ENCODE data around the gene HSPB7.
"Not testable (repeated sequence)": the region's sequence is repeated elsewhere in the genome, so short reads cannot be mapped to it uniquely, and the experiment has no call there.

Gene HSPB7

DNA sequence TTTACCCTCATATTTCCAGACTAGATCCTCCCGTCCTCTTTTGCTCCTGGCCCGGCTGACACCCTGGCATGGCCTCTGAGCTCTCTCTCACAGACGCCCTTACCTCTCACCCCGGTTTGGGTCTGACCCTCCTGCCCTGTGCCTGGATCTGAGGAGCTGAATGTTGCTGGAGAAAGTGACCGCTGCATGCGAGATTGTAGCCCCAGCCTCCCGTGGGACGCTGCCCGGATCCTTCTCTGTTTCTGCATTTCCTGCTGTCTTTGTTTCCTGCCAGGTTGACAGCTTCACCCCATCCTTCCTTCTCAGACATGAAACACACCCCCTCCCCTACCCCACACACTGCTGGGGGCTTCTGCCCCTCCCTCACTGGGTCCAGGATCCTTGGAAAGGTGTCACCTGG, 46.1 kb upstream of the HSPB7 start:
- TF ChIP-seq, protein P1, sequence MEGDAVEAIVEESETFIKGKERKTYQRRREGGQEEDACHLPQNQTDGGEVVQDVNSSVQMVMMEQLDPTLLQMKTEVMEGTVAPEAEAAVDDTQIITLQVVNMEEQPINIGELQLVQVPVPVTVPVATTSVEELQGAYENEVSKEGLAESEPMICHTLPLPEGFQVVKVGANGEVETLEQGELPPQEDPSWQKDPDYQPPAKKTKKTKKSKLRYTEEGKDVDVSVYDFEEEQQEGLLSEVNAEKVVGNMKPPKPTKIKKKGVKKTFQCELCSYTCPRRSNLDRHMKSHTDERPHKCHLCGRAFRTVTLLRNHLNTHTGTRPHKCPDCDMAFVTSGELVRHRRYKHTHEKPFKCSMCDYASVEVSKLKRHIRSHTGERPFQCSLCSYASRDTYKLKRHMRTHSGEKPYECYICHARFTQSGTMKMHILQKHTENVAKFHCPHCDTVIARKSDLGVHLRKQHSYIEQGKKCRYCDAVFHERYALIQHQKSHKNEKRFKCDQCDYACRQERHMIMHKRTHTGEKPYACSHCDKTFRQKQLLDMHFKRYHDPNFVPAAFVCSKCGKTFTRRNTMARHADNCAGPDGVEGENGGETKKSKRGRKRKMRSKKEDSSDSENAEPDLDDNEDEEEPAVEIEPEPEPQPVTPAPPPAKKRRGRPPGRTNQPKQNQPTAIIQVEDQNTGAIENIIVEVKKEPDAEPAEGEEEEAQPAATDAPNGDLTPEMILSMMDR (IDR thresholded peaks at IDR 0.05), result no peak
- no peak overlapping the region for H3K4me3 ChIP-seq (ENCODE audit: low read depth in 1 of 2, low read length in 1 of 2)
- H3K27ac ChIP-seq, result no peak overlapping the region
- no peaks in the 10 kb centered on the region for H3K36me3 ChIP-seq
- H3K4me1 ChIP-seq (ENCODE audit: control insufficient read depth in 1 of 2, insufficient read depth in 1 of 2, low read depth in 1 of 2, low read length in 1 of 2), result no peaks in the 10 kb centered on the region
- no peaks in the 10 kb centered on the region for H3K9me3 ChIP-seq
- H3K27me3 ChIP-seq, result peaks cover 50% of the 10 kb centered on the region

DNA sequence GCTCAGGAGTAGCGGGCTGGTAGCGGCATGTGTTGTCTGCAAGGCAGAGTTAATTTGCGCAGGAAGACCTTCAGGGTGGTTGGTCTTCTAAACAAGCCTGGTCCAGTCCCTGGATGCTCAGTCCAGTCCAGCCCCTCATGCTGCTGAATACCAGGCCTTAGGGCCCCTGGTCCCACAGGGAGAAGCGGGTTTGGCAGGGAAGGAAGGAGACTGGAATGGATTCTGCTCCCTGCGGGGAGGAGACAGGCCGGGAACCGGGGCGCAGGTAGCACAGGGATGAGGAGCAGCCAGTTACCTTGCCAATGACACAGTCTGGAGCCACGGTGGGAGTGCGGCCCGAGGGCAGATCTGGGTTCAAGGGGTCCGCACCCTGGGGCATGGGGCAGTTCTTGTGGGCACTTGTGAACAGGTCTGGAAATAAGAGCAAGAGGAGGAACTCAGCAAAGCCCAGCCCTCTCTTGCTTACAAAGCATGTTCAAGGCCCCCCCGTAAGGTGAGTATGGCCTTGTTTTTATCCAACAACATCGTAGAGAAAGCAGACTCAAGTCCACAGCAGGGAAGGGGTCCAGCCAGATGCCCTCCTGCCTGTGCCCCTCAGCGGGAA, 45.5 kb upstream of the HSPB7 start:
- peaks cover 48% of the 10 kb centered on the region for H3K27me3 ChIP-seq
- H3K4me3 ChIP-seq (ENCODE audit: low read depth in 1 of 2, low read length in 1 of 2), result no peak overlapping the region
- TF ChIP-seq, protein P1 (IDR thresholded peaks at IDR 0.05), result no peak
- H3K27ac ChIP-seq, result no peak overlapping the region
- H3K4me1 ChIP-seq (ENCODE audit: control insufficient read depth in 1 of 2, insufficient read depth in 1 of 2, low read depth in 1 of 2, low read length in 1 of 2), result no peaks in the 10 kb centered on the region
- H3K36me3 ChIP-seq, result no peaks in the 10 kb centered on the region
- no peaks in the 10 kb centered on the region for H3K9me3 ChIP-seq

DNA sequence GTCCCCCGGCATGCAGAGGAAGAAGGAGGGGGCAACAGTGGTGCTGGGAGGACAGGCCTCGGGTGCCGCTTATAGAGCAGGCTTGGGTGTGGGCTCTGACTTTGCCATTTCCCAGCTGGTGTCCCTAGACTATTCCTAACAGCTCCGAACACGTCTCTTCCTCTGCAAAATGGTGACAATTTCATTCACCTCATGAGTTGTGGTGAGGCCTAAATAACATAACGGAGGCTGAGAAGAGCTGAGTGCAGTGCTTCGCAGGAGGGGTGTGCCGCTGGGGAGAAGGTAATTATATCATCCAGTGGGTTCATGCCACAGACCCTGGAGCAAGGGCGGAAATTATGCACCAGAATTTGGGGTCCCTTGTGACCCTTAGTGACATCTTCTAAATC, 44.8 kb upstream of the HSPB7 start:
- H3K4me1 ChIP-seq (ENCODE audit: control insufficient read depth in 1 of 2, insufficient read depth in 1 of 2, low read depth in 1 of 2, low read length in 1 of 2); H3K4me3 ChIP-seq (ENCODE audit: low read depth in 1 of 2, low read length in 1 of 2); H3K36me3 ChIP-seq; H3K27ac ChIP-seq; H3K9me3 ChIP-seq: not testable (repeated sequence)
- H3K27me3 ChIP-seq, result peaks cover 41% of the 10 kb centered on the region

DNA sequence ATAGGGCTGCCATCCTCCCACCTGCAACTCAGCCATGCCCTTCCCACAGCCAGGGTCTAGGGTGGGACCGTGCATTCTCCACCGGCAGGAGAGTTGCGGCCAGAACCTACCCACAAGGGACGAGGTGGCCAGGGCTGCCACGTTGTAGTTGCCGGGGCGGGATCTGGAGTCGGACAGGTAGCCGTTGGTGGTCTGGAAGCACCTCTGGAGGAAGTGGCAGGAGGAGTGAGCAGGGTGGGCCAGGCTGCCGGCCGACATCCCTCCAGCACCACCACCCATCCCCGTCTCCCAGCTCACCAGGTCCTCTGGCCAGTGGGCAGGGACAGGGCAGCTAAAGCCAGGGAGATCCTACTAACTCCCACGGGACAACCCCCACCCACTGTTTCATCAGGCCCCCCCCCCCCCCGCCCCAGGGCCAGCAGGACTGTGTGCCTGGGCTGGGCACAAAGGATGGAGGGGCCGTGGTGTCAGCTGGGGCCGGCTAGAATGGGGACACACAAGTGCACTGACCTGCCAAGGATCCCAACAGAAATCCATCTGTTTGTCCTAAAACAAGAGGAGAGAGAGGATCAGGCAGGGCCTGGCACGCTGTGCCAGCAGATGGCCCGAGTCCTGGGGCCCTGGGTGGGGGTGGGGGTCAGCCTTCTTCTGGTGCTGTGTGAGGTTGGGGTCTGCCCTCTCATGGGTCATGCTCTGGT, 44.3 kb upstream of the HSPB7 start:
- H3K4me1 ChIP-seq (ENCODE audit: control insufficient read depth in 1 of 2, insufficient read depth in 1 of 2, low read depth in 1 of 2, low read length in 1 of 2); H3K36me3 ChIP-seq; H3K4me3 ChIP-seq (ENCODE audit: low read depth in 1 of 2, low read length in 1 of 2); H3K9me3 ChIP-seq; H3K27ac ChIP-seq: not testable (repeated sequence)
- peaks cover 38% of the 10 kb centered on the region for H3K27me3 ChIP-seq

DNA sequence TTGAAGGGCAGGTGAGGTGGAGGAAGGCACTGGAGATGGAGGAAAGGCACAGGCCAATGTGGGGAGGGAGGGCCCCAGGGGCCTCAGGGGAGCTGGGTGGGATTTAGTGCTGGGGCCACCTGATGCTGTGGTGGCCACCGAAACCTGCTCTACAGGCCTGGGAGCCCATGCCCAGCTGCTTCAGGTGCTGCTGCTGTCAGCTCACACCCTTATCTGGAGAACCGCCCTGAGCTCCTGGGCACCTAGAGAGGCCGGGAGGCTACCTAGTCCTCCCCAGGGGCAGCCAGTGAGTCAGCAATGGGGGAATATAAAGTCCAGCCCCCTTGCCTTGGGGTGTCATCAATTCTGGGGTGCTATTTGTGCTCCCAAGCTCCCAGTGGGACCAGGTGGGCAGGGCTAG, 43.4 kb upstream of the HSPB7 start:
- Histone ChIP-seq H3K27me3 (peaks cover 32% of the 10 kb centered on the region), H3K36me3 (no peaks in the 10 kb centered on the region), H3K4me1 (ENCODE audit: control insufficient read depth in 1 of 2, insufficient read depth in 1 of 2, low read depth in 1 of 2, low read length in 1 of 2) (no peaks in the 10 kb centered on the region), H3K9me3 (no peaks in the 10 kb centered on the region), H3K27ac (no peak overlapping the region), H3K4me3 (ENCODE audit: low read depth in 1 of 2, low read length in 1 of 2) (no peak overlapping the region)
- TF ChIP-seq, protein P1 (IDR thresholded peaks at IDR 0.05), result no peak

DNA sequence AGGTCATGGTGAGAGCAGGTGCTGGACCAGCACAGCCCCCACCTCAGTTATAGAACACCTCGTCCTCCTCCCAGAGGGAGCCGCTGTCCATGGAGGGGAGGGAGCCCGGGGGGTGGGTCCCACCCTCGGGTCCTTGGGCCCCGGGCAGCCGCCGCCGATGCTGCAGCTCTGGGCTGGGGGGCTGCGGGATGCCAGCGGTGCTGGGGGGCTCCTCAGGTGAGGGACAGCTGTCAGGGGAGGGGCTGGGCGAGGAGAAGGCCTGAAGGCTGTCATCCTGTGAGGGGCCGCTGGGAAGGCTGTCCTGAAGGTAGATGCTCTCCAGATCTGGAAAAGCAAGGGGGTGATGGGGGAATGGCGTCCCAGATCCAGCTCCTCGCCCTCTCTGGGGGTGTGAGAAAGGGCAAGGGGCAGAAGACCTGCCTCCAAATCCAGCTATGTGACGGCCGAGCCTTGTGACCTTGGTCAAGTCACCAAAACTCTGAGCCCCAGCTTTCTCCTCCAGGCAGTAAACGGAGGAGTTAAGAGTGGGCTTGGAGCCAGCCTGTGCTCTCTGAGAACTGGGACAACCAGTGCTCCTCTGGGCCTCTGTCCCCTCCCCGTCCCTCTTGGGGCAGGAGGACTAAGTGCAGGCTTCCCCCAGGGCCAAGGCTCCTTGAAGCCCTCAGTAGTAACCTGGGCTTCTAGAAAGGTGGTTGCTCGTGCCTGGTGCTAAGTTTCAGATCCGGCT, 40.7 kb upstream of the HSPB7 start:
- H3K9me3 ChIP-seq; H3K4me3 ChIP-seq (ENCODE audit: low read depth in 1 of 2, low read length in 1 of 2); H3K27ac ChIP-seq; H3K4me1 ChIP-seq (ENCODE audit: control insufficient read depth in 1 of 2, insufficient read depth in 1 of 2, low read depth in 1 of 2, low read length in 1 of 2); H3K36me3 ChIP-seq; H3K27me3 ChIP-seq: not testable (repeated sequence)

DNA sequence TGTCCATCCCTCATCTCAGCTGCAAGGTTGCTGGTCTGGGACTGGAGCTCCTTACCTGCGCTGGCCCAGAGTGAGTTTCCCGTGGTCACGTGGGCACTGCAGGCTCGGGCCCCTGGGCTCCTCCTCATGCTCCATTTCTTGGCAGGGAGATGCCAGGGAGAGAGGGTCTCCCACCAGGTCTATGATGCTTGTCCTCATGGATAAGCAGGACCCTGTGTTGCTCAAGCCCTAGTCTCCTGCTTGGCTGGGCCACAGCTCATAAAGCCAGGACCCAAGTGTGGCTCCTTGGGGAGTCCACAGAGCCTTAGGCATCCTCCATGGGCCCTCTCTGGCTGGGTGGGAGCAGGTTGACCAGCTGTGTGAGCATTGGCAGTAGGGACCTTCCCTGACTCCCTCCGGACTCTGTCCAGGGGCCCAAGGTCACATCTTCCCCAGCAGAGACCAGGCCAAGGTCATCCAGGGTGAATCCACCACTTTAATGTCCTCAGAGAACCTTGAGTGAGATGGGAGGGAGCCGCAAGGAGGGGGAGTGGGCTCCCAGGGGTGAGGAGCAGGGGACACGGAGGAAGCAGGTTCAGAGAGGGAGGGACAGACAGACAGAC, 39.6 kb upstream of the HSPB7 start:
- not testable (repeated sequence) for H3K27me3 ChIP-seq; H3K4me1 ChIP-seq (ENCODE audit: control insufficient read depth in 1 of 2, insufficient read depth in 1 of 2, low read depth in 1 of 2, low read length in 1 of 2); H3K9me3 ChIP-seq; H3K27ac ChIP-seq; H3K36me3 ChIP-seq; H3K4me3 ChIP-seq (ENCODE audit: low read depth in 1 of 2, low read length in 1 of 2)

DNA sequence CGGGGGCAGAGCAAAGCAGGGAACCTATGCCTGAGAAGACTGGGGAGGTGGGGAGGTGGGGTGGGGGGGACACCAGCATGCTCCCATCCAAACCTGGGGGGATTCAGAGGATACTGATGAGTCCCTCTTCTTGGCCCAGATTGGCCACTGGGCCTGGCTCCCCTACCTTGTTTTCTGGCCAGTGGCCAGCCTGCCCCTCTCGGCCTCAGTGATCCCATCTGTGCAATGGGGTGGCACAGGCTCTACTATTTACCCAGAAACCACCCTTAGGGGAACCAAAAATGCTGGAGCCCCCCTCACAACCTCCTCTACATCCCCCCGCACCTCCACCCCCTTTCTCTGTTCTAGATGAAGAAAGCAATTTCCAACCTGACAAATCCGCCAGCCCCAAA, 38.7 kb upstream of the HSPB7 start:
- not testable (repeated sequence) for H3K9me3 ChIP-seq; H3K27ac ChIP-seq; H3K4me1 ChIP-seq (ENCODE audit: control insufficient read depth in 1 of 2, insufficient read depth in 1 of 2, low read depth in 1 of 2, low read length in 1 of 2); H3K27me3 ChIP-seq; H3K36me3 ChIP-seq; H3K4me3 ChIP-seq (ENCODE audit: low read depth in 1 of 2, low read length in 1 of 2)

All from neutrophil (primary cell).